Measurements from ENCODE around the gene MRPL38. TPM values are rescaled to one million over a fixed set of nuclear protein-coding genes. Genes with fewer than 3 reads are reported as not detected.
A peak's percentile ranks its signal among the peaks of the same experiment; 100 is the strongest.
"Not testable (repeated sequence)": the region's sequence is repeated elsewhere in the genome, so short reads cannot be mapped to it uniquely, and the experiment has no call there.

MRPL38 gene
- total RNA-seq, 1 experiment from 2014 or later = 100 TPM

DNA sequence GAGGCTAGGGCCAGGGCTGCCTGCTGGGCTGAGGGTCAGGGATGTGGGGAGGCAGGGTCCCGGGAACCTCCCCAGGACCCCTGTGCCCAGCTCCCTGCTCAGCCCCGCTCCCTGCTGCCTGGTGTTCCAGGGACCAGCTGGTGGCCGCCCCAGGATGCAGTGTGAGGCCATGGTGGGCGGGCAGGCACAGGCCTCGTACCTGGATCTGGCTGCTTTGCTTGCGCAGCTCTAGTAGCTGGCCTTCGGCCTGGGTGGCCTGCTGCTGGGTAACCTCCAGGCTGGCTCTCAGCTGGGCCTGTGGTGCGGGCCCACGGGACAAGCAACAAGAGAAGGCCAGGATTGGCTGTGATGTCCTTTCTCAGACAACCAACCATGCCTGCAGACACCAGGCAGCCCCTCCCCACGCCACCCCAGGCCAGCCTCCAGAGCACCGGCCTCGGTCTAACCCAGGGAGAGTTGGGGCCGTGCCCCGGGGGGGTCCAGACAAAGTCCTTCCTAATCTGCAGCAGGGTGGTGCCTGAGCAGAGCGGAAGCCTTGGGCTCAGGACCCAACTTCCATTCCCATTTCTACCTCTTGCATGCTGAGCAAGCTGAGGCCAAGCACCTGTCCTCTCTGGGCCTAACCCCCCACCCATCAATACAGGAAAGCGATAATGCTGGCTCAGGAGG lies 12.0 kb downstream of the MRPL38 start:
- Histone ChIP-seq H3K36me3 (peaks cover 53% of the 10 kb centered on the region), H3K27me3 (no peaks in the 10 kb centered on the region), H3K9me3 (no peaks in the 10 kb centered on the region), H3K4me3 (no peak overlapping the region)
- DNase-seq = no peak

DNA sequence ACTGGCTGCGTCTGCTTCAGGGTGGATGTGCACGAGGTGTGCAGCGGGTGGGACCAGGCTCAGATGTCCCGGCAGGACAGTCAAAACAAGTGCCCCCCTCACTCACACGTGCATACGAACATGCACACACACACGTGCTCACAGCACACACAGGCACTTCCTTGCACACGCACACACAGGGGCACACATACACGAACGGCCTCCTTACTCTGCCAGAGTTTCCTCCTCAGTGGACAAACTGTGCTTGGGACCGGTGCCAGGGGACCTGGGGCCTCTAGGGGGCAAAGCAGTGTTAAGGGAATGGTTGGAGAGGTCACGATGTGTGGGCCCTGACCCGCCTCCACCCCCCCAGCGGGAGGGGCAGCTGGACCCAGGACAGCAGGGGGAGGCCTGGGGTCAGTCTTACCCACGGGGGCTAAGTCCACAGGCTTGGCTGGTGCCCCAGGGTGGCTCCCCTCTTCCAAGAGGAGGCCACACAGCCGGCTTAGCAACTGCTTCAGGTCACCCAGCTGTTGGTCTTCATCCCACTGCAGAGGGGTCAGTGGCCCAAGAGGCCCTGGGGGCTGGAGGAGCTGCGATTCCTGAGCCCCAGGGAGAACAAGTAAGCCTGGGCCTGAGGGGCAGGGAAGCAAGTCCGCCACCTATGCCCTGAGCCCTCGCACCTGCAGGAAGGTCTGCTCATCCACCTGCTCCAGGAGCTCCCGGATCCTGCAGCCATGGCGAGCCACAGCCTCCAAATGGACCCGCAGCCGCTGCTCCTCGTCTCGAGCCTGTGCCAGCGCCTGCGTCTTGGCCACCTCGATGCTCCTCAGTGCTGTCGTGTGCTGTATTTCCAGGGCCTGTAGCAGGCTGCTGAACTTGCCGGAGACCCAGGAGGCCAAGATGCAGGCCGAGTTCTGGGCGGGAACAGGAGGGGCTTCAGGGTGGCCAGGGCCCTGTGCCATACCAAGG lies 12.8 kb downstream of the MRPL38 start:
- Histone ChIP-seq H3K4me3 (no peak overlapping the region), H3K9me3 (no peaks in the 10 kb centered on the region), H3K27me3 (no peaks in the 10 kb centered on the region), H3K36me3 (peaks cover 48% of the 10 kb centered on the region)
- no peak for DNase-seq

DNA sequence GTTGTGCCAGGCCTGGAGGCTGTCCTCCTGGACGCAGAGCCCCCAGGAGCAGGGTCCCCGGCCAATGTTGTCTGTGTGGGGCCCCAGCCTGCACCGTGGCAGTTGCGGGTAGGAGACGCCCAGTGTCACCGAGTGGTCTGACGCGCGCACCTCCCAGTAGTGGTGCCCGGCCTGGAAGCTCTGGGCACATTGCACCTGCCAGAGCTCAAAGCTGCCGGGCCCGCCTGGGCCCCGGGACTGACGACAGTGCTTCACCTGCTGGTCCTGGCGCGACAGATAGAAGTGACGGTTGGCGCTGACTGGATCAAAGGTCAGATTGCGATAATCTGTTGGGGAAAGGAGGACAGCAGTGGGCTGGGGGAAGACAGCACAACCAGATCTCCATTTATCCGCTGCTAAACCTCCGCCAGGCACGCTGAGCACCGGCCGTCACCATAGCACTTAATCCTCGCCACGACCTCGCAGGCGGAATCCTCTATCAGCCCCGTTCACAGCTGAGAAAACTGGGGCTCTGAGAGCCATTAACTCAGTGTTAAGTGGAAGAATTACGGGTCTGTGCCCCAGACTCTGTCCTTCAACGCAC lies 13.6 kb downstream of the MRPL38 start:
- peaks cover 48% of the 10 kb centered on the region for H3K36me3 ChIP-seq
- no peaks in the 10 kb centered on the region for H3K9me3 ChIP-seq
- no peaks in the 10 kb centered on the region for H3K27me3 ChIP-seq
- DNase-seq = no peak
- H3K4me3 ChIP-seq = no peak overlapping the region

DNA sequence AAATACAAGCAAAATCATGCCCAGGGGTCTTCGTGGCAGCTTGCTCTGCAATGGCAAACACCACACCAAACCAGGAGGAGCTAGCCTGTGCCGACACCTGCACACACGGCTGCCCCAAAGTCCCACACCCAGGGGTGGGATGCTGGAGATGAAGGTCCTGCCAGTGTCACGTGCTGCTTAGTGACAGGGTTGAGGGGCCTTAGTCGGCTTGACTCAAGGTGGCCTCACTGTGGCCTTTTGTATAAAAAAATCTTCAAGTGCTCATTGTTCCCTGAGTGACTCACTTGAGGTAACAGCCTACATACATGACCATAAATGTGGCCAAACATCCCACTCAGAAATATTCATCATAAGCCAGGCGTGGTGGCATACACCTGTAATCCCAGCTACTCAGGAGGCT lies 15.2 kb downstream of the MRPL38 start:
- Histone ChIP-seq H3K36me3 (peaks cover 35% of the 10 kb centered on the region), H3K9me3 (no peaks in the 10 kb centered on the region), H3K27me3 (no peaks in the 10 kb centered on the region), H3K4me3 (no peak overlapping the region)
- DNase-seq = no peak

DNA sequence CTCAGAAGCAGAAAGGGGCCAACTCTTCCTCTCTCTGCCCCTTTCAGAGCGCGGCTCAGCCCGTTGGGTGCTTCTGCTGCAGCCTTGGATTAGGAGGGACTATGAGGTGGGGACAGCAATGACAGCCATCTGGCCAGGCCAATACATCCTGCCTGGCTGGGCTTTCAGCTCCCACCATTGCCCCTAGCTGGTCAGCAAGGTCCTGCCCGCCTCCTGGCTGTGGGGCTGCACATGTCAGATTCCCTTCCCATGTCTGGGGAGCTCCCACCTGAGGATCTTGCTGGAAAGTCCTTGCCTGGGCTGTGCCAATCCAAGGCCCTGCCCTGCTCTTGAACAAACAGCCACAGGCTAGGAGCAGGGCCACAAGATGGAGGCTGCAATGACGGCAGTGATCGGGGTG lies 16.2 kb downstream of the MRPL38 start:
- DNase-seq = no peak
- H3K4me3 ChIP-seq = no peak overlapping the region

DNA sequence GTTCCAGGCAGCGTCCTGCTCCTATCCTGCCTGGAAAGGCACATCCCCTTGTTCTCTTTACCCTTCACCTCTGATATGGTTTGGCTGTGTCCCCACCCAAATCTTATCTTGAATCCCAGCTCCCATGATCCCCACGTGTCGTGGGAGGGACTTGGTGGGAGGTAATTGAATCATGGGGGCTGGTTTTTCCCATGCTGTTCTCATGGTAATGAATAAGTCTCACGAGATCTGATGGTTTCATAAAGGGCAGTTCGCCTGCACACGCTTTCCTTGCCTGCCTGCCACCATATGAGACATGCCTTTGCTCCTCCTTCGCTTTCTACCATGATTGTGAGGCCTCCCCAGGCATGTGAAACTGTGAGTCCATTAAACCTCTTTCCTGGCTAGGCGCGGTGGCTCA lies 18.8 kb downstream of the MRPL38 start:
- H3K4me3 ChIP-seq, H3K27me3 ChIP-seq, H3K9me3 ChIP-seq, DNase-seq: not testable (repeated sequence)
- peaks cover 14% of the 10 kb centered on the region for H3K36me3 ChIP-seq

More for the DNA sequence above, 16.2 kb downstream of the MRPL38 start:
- Histone ChIP-seq H3K9me3 (no peaks in the 10 kb centered on the region), H3K27me3 (no peaks in the 10 kb centered on the region), H3K36me3 (peaks cover 34% of the 10 kb centered on the region)

DNA sequence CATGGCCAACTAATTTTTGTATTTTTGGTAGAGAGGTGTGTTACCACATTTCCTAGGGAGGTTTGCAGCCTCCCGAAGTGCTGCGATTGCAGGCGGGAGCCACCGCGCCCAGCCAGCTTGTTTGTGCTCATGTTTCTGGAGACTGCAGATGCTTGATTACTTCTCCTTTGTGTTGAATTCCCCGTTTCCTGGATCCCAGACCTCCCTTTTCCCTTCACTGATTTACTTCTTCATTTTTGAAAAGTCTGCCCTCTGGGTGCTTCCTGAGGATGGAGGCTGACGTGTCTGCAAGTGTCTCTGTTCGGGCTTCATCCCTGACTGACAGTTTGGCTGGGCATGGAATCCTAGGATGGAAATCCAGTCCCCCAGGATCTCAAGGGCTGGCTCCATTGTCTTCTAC lies 19.3 kb downstream of the MRPL38 start:
- Histone ChIP-seq H3K36me3 (peaks cover 11% of the 10 kb centered on the region), H3K27me3 (no peaks in the 10 kb centered on the region), H3K9me3 (no peaks in the 10 kb centered on the region), H3K4me3 (no peak overlapping the region)
- DNase-seq = no peak

DNA sequence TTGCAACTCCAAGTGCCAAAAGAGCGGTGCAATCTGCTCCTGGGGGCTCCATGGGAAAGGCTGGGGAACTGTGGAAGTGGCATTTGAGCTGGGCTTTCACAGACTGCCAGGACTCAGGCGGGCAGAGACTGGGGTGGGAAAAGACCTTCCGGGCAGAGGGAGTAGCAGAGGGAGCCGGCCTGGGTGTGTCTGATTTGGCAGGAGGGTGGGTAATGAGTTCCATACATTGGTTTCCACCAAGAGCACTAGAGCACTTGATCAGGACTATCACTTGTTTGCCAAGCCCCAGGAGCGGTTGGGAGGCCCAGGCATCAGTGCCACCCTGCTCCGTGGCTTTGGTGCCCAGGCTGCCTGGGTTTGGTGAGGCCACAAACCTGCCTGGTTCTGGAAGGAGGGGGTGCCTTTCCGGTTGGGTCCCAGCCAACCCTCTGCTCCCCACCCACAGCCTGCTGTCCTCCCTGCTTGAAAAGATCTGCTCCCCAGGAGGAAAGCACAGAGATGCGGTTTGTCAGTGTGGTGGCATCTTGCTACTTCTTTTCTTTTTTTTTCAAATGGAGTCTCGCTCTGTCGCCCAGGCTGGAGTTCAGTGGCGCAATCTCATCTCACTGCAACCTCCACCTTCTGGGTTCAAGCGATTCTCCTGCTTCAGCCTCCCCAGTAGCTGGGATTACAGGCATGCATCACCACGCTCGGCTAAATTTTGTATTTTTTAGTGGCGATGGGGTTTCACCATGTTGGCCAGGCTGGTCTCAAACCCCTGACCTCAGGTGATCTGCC lies 22.8 kb downstream of the MRPL38 start:
- H3K36me3 ChIP-seq = no peaks in the 10 kb centered on the region; the same call in 1 of the 2 replicates
- H3K27me3 ChIP-seq = no peaks in the 10 kb centered on the region
- H3K9me3 ChIP-seq = no peaks in the 10 kb centered on the region
- DNase-seq = no peak
- no peak overlapping the region for H3K4me3 ChIP-seq

DNA sequence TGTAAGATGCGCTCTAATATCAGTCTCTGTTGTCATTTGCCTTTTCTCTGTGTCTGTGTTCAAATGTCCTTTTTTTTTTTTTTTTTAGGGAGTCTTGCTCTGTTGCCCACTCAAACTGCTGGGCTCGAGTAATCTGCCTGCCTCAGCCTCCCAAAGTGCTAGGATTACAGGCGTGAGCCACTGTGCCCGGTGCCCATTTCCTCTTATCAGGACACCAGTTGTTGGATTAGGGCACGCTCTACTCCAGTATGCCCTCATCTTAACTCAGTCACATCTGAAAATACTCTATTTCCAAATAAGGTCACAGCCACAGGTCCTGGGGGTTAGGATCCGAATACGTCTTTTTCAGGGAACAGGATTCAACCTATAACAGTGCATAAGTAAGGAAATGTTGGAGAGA lies 24.4 kb downstream of the MRPL38 start:
- no peak for DNase-seq
- no peaks in the 10 kb centered on the region for H3K9me3 ChIP-seq
- no peak overlapping the region for H3K4me3 ChIP-seq
- no peaks in the 10 kb centered on the region for H3K27me3 ChIP-seq
- peaks cover 13% of the 10 kb centered on the region for H3K36me3 ChIP-seq

DNA sequence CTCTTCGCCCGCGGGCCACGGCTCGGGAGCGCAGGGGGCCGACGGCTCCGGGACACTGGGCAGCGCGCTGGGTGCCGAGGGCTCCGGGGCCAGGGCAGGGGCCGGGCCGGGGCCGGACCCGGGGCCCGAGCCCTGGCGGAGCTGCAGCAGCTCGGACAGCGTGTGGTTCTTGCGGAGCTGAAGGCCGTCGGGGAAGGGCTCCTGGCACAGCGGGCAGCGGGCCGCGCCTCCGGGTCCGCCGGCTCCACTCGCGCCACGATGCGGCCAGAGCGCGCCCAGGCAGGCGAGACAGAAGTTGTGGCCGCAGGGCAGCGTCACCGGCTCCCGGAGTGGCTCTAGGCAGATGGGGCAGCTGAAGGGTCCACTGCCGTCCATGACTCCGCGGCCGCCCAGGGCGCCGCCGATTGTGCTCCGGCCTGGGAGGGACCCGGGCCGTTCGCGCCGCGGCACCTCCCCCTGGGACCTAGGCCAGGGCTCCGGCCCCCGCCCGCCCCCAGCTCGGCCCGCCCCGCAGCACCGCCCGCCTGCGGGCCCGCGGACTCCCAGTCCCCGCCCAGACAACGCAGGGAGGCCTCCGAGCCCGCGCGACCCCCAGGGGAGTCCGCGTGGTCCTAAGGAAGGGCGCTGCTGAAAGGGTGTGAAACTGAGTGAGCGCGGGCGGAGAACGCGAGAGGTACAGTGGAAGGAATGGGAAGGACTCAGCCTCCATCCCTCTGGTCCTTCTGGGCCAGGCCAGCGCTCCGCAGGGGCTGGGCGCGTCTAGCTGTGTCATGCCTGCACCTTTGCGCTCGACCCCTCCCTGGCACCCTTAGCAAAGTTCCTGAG lies 26.3 kb downstream of the MRPL38 start, which contains the start of gene TRIM47:
Gene TRIM47, minus strand, starts transcription at position 408 of the 825 bp plus-strand sequence. Its CDS starts 33 bp downstream, at position 375.
- no peaks in the 10 kb centered on the region for H3K9me3 ChIP-seq
- DNase-seq = peak; percentile 77
- H3K4me3 ChIP-seq = peak within 1 kb of the TSS; percentile 59
- peaks cover 24% of the 10 kb centered on the region for H3K36me3 ChIP-seq
- H3K27me3 ChIP-seq = no peaks in the 10 kb centered on the region

DNA sequence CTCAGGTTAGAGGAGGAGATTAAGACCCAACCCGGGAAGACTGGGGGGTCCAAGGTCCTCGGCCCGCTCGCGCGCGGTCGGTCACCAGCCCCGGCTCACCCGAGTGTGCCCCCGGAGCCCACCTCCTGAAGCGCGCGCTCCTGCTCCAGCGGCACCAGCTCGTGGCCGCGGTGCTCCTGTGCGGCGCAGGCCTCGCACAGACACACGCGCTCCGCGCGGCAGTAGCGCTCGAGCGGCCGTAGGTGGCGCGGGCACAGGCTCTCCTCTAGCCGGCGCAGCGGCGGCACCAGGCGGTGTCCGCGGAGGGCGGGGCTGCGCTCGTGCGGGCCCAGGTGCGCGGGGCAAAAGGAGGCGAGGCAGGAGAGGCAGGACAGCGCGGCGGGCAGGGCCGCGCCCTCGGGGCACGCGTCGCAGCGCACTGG lies 26.9 kb downstream of the MRPL38 start:
- peak overlapping the region; percentile 59 for H3K4me3 ChIP-seq
- H3K27me3 ChIP-seq = no peaks in the 10 kb centered on the region
- DNase-seq = peak; percentile 79
- no peaks in the 10 kb centered on the region for H3K9me3 ChIP-seq
- peaks cover 24% of the 10 kb centered on the region for H3K36me3 ChIP-seq

DNA sequence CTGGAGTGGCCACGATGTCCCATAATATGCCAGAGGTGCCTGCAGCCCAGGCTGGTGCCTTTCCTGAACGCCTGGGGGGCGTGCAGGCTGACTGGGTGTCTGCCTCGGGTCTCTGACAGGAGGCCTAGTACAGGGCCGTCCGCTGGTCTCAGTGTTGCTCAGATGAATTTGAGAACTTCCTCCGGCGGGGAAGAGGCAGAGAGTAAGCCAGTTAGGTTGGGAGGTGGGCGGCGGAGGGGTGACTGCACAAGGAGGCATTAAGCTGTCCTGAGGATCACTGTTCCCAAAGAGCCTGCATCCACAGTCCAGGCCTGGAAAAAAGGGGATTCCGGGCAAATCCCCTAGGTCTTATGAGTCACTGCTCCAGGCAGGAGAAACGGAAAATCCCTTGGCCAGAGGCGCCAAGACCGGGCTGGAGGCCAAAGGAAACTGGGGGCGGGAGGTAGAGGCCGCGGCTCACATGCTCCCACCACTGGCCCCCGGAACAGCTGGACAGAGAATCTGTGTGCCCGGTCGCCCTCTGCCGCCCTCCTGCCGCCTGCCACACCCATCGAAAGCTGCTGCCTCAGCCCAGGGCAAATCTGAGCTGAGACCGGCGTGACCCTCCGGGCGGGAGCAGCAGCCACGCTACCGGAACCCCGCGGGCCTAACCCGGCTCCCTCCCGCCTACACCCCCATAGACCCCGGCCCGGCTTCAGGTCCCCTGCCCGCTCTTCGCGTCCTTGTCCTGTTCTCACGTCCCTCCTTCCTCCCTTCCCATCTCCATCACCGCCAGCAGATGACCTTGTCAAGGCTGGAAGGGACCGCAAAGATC lies 27.5 kb downstream of the MRPL38 start:
- peak; percentile 99 for DNase-seq
- Histone ChIP-seq H3K27me3 (no peaks in the 10 kb centered on the region), H3K36me3 (peaks cover 24% of the 10 kb centered on the region), H3K9me3 (no peaks in the 10 kb centered on the region), H3K4me3 (peak overlapping the region; percentile 59)

DNA sequence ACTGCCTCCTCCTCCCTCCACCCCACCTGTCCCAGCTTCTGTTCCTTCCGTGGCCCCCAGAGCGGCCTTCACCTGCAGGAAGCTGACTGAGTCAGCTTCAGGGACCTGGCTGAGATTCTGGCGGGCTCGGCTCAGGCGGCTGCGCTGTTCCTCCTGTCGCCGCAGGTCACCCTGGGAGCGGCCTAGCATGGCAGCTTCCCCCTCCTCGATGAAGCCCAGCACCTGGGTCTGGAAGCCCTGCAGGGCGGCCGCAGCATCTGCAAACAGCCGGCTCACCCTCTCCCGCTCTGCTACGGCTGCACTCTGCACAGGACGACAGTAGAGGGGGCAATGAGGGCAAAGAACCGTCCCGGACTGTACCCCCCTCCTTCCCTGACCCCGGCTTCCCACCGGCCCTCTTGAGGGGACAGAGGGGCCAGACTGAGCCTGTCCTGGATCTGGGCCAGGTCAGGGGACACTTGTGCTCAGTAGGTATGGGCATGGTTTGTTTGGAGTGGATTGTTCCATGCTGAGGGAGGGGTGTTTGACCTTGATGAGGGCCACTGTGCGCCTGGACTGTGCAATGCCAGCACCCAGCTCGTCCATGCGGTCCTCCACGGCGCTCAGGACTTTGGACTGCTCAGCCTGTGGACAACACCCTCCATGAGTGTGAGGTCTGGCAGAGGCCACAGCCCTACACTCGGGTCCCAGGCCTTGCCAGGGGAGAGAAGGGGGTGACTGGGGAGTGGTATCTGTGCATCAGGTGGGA lies 28.3 kb downstream of the MRPL38 start:
- Histone ChIP-seq H3K27me3 (no peaks in the 10 kb centered on the region), H3K36me3 (peaks cover 24% of the 10 kb centered on the region), H3K9me3 (no peaks in the 10 kb centered on the region), H3K4me3 (peak overlapping the region; percentile 59)
- DNase-seq = no peak

DNA sequence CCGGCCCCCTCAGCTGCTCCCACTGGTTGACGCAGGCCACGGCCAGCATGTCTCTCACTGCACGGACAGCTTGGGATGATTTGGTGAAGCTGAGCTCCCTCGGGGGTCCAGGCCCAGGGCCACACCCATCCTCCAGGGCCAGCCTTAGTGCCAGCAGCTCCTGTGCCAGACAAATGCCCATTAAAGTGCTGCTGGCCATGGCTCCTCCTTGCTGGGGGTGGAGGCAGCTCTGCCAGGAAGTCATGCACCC lies 28.8 kb downstream of the MRPL38 start:
- Histone ChIP-seq H3K36me3 (peaks cover 24% of the 10 kb centered on the region), H3K4me3 (no peak overlapping the region), H3K9me3 (no peaks in the 10 kb centered on the region), H3K27me3 (no peaks in the 10 kb centered on the region)
- DNase-seq = peak; percentile 79
